Esophagus squamous epithelium (tissue), 4 donors: ENCODE results near the gene IL12B.

Experiments used
- CTCF ChIP-seq, 6 experiments: fragments of 450-650 bp in 4 of 6; fragments of 200-600 bp in 2 of 6; sonication (generic) in 2 of 6; IDR thresholded peaks; one replicate each; pipeline ENCODE4 v1.5.1; 2016 to 2019; ENCODE audit warnings: antibody characterized with exemption in 6 of 6, mild to moderate bottlenecking in 4 of 6, moderate library complexity in 4 of 6
- POLR2A ChIP-seq, 4 donors: fragments of 450-650 bp; IDR thresholded peaks; one replicate each; pipeline ENCODE4 v1.6.1; 2017; ENCODE audit warnings: antibody characterized with exemption in 4 of 4, mild to moderate bottlenecking in 4 of 4, moderate library complexity in 3 of 4

- no peak for TF ChIP-seq CTCF (IDR thresholded peaks at IDR 0.05)
- TF ChIP-seq POLR2A (IDR thresholded peaks at IDR 0.05), result no peak
Measured at GRCh38 chr5:159317849-159318248, 12.4 kb downstream of the IL12B start.
